ENCODE measurements around the gene COL17A1. TPM values are rescaled to one million over a fixed set of nuclear protein-coding genes. Genes with fewer than 3 reads are reported as not detected.

The COL17A1 gene
- total RNA-seq, 1 experiment from 2014 or later, result 0.73 TPM

- Mint-ChIP-seq H3K27me3 (ENCODE audit: unreplicated experiment) (no peaks in the 10 kb centered on the region), H3K27ac (ENCODE audit: unreplicated experiment) (no peak overlapping the region), H3K4me3 (ENCODE audit: low read depth, unreplicated experiment) (no peak overlapping the region), H3K36me3 (ENCODE audit: insufficient read depth, unreplicated experiment) (peaks cover 10% of the 10 kb centered on the region), H3K4me1 (ENCODE audit: low read depth, unreplicated experiment) (peaks cover 15% of the 10 kb centered on the region), H3K9me3 (ENCODE audit: low read depth, unreplicated experiment) (no peaks in the 10 kb centered on the region)
- DNase-seq, result no peak
- intact Hi-C loops (cut with micrococcal nuclease; ENCODE audit: unreplicated experiment), result no loop called here
- TF ChIP-seq, protein P1, sequence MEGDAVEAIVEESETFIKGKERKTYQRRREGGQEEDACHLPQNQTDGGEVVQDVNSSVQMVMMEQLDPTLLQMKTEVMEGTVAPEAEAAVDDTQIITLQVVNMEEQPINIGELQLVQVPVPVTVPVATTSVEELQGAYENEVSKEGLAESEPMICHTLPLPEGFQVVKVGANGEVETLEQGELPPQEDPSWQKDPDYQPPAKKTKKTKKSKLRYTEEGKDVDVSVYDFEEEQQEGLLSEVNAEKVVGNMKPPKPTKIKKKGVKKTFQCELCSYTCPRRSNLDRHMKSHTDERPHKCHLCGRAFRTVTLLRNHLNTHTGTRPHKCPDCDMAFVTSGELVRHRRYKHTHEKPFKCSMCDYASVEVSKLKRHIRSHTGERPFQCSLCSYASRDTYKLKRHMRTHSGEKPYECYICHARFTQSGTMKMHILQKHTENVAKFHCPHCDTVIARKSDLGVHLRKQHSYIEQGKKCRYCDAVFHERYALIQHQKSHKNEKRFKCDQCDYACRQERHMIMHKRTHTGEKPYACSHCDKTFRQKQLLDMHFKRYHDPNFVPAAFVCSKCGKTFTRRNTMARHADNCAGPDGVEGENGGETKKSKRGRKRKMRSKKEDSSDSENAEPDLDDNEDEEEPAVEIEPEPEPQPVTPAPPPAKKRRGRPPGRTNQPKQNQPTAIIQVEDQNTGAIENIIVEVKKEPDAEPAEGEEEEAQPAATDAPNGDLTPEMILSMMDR (IDR thresholded peaks at IDR 0.05; ENCODE audit: unreplicated experiment), result no peak
- BruUV-seq (replicated peaks), result no TSS peak
- CTCF ChIA-PET, result no interaction called here
Observed at GRCh38 chr10:104025524-104025923, 60.2 kb downstream of the COL17A1 start.

GRCh38 chr10:104022026-104022425 lies 63.7 kb downstream of the COL17A1 start:
- peaks cover 15% of the 10 kb centered on the region for H3K4me1 Mint-ChIP-seq (ENCODE audit: low read depth, unreplicated experiment)
- no peaks in the 10 kb centered on the region for H3K9me3 Mint-ChIP-seq (ENCODE audit: low read depth, unreplicated experiment)
- no TSS peak for BruUV-seq (replicated peaks)
- no peak for DNase-seq
- TF ChIP-seq, protein P1 (IDR thresholded peaks at IDR 0.05; ENCODE audit: unreplicated experiment), result no peak
- no peak overlapping the region for H3K4me3 Mint-ChIP-seq (ENCODE audit: low read depth, unreplicated experiment)
- no peaks in the 10 kb centered on the region for H3K27me3 Mint-ChIP-seq (ENCODE audit: unreplicated experiment)
- intact Hi-C loops (cut with micrococcal nuclease; ENCODE audit: unreplicated experiment), result no loop called here
- H3K36me3 Mint-ChIP-seq (ENCODE audit: insufficient read depth, unreplicated experiment), result peaks cover 16% of the 10 kb centered on the region
- H3K27ac Mint-ChIP-seq (ENCODE audit: unreplicated experiment), result no peak overlapping the region
- CTCF ChIA-PET, result no interaction called here

- intact Hi-C loops (cut with micrococcal nuclease; ENCODE audit: unreplicated experiment), result no loop called here
- no TSS peak for BruUV-seq (replicated peaks)
- Mint-ChIP-seq H3K27me3 (ENCODE audit: unreplicated experiment) (no peaks in the 10 kb centered on the region), H3K4me3 (ENCODE audit: low read depth, unreplicated experiment) (no peak overlapping the region), H3K36me3 (ENCODE audit: insufficient read depth, unreplicated experiment) (peaks cover 16% of the 10 kb centered on the region), H3K9me3 (ENCODE audit: low read depth, unreplicated experiment) (no peaks in the 10 kb centered on the region), H3K27ac (ENCODE audit: unreplicated experiment) (no peak overlapping the region), H3K4me1 (ENCODE audit: low read depth, unreplicated experiment) (peaks cover 15% of the 10 kb centered on the region)
- DNase-seq, result no peak
- TF ChIP-seq, protein P1 (IDR thresholded peaks at IDR 0.05; ENCODE audit: unreplicated experiment), result no peak
- CTCF ChIA-PET, result no interaction called here
Observed at GRCh38 chr10:104021246-104021645, 64.4 kb downstream of the COL17A1 start.

DNA sequence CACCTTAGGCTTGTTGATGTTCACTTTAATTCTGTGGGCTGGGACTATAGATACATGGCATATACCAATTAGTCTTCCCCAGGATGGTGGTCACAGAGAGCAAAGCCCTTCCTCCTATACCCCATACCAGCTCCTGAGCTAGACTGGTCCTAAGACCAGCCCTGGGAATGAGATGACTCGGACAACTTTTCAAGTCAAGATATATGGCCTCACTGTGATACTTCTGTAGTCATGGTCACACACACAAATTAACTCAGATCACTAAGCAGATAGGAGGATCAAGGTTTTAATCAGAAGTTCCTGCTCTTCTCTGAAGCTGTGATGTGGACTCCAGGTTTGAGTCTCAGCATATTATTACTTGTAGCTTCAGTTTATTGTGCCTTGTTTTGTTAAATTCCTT lies 65.7 kb downstream of the COL17A1 start:
- H3K4me3 Mint-ChIP-seq (ENCODE audit: low read depth, unreplicated experiment), result no peak overlapping the region
- BruUV-seq (replicated peaks), result no TSS peak
- DNase-seq, result no peak
- H3K4me1 Mint-ChIP-seq (ENCODE audit: low read depth, unreplicated experiment), result peaks cover 10% of the 10 kb centered on the region
- H3K27me3 Mint-ChIP-seq (ENCODE audit: unreplicated experiment), result no peaks in the 10 kb centered on the region
- intact Hi-C loops (cut with micrococcal nuclease; ENCODE audit: unreplicated experiment), result no loop called here
- H3K9me3 Mint-ChIP-seq (ENCODE audit: low read depth, unreplicated experiment), result no peaks in the 10 kb centered on the region
- peaks cover 16% of the 10 kb centered on the region for H3K36me3 Mint-ChIP-seq (ENCODE audit: insufficient read depth, unreplicated experiment)
- no peak overlapping the region for H3K27ac Mint-ChIP-seq (ENCODE audit: unreplicated experiment)
- TF ChIP-seq, protein P1 (IDR thresholded peaks at IDR 0.05; ENCODE audit: unreplicated experiment), result no peak
- CTCF ChIA-PET, result no interaction called here

Measured in Calu3 (cell line).